ENCODE measurements around the gene STIM1. TPM values are rescaled to one million over a fixed set of nuclear protein-coding genes. Genes with fewer than 3 reads are reported as not detected.
"Not testable (repeated sequence)": the region's sequence is repeated elsewhere in the genome, so short reads cannot be mapped to it uniquely, and the experiment has no call there.

Gene STIM1
- total RNA-seq, 3 donors from 2014 or later, result 56.1 to 74.8 (median 72.5) TPM

DNA sequence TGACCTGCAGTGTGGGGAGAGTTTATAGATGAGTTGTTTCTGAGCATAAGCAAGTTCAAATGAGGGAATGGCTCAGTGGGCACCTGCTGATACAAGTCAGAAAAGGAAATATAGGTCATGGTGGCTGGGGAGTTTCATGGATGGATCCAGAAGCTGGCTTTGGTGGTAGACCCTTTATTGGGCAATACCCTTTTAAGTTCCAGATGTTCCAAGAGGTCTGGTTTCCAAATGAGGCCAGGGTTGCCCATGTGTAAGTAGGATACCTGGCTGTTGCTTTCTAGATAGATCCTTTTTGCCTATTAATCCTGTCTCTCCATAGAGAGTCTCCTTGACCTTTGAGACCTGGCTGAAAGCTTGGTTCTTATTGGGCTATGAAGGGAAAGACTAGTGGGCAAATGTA lies 2.2 kb downstream of the STIM1 start:
- H3K9me3 ChIP-seq, result no peaks in the 10 kb centered on the region
- intact Hi-C loops (cut with DNase I, micrococcal nuclease), result no loop called here
- no peak for ATAC-seq
- H3K4me1 ChIP-seq (ENCODE audit: low read depth), result peaks cover 43% of the 10 kb centered on the region
- no peak for DNase-seq
- TF ChIP-seq, protein P1, sequence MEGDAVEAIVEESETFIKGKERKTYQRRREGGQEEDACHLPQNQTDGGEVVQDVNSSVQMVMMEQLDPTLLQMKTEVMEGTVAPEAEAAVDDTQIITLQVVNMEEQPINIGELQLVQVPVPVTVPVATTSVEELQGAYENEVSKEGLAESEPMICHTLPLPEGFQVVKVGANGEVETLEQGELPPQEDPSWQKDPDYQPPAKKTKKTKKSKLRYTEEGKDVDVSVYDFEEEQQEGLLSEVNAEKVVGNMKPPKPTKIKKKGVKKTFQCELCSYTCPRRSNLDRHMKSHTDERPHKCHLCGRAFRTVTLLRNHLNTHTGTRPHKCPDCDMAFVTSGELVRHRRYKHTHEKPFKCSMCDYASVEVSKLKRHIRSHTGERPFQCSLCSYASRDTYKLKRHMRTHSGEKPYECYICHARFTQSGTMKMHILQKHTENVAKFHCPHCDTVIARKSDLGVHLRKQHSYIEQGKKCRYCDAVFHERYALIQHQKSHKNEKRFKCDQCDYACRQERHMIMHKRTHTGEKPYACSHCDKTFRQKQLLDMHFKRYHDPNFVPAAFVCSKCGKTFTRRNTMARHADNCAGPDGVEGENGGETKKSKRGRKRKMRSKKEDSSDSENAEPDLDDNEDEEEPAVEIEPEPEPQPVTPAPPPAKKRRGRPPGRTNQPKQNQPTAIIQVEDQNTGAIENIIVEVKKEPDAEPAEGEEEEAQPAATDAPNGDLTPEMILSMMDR (IDR thresholded peaks at IDR 0.05), result no peak
- H3K36me3 ChIP-seq (ENCODE audit: low read depth), result no peaks in the 10 kb centered on the region
- H3K4me3 ChIP-seq, result no peak overlapping the region

- peak; percentile 68 to 75 (median 72) for DNase-seq
- H3K4me1 ChIP-seq (ENCODE audit: low read depth), result peaks cover 40% of the 10 kb centered on the region
- ATAC-seq, result peak; percentile 4
These were observed 4.0 kb downstream of the STIM1 start for GRCh38 chr11:3859373-3859881.

GRCh38 chr11:3860375-3860774 lies 4.9 kb downstream of the STIM1 start:
- Histone ChIP-seq H3K9me3 (no peaks in the 10 kb centered on the region), H3K4me1 (ENCODE audit: low read depth) (peaks cover 41% of the 10 kb centered on the region), H3K36me3 (ENCODE audit: low read depth) (no peaks in the 10 kb centered on the region), H3K4me3 (no peak overlapping the region)
- TF ChIP-seq, protein P1 (IDR thresholded peaks at IDR 0.05), result no peak
- intact Hi-C loops (cut with DNase I, micrococcal nuclease), result no loop called here
- ATAC-seq (no peak), DNase-seq (no peak)

More at GRCh38 chr11:3859373-3859881, 4.0 kb downstream of the STIM1 start:
- Histone ChIP-seq H3K4me3 (no peak overlapping the region), H3K9me3 (no peaks in the 10 kb centered on the region), H3K36me3 (ENCODE audit: low read depth) (no peaks in the 10 kb centered on the region)
- intact Hi-C loops (cut with DNase I, micrococcal nuclease), result no loop called here
- TF ChIP-seq, protein P1 (IDR thresholded peaks at IDR 0.05), result no peak

DNA sequence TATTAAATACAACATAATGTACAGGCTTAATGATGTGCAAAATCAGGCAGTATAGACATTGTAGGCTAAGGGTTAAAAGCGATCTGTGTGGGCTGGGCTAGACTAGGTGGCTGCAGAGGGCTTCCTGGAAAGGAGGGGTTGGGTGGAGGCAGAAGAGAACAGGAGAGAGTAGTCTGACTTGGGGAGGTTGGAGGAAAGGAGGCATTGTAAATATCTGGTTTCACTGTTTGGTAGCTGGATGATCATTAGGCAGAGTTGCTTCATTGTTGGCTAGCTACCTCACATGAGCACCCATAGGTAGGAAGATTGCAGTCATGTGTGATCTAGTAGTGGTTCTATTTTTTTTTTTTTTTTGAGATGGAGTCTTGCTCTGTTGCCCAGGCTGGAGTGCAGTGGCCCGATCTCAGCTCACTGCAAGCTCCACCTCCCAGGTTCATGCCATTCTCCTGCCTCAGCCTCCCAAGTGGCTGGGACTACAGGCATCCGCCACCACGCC lies 5.5 kb downstream of the STIM1 start:
- DNase-seq (peak in 1 of 3 donors; percentile 57), ATAC-seq (peak; percentile 80)
- H3K4me3 ChIP-seq; H3K36me3 ChIP-seq (ENCODE audit: low read depth); intact Hi-C loops (cut with DNase I, micrococcal nuclease); H3K9me3 ChIP-seq: not testable (repeated sequence)
- peaks cover 47% of the 10 kb centered on the region for H3K4me1 ChIP-seq (ENCODE audit: low read depth)

DNA sequence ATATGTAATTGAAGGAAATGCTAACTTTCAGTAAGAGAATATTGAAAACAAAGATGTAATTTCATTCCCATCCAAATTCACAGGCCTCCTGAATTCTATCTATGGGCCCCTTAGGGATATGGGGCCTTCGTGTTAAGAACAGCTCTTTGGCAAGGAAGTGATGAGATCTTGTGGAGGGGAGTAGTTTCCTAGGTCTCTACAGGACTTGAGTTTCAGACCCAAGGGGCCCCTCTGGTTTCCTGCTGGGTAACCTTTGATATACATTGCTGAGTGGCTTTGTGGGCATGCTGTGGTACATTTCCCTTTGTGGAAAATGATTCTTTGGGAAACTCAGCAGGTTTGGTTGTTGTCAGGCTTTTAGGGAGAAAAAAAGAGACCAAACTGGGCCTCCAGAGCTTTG lies 6.2 kb downstream of the STIM1 start:
- intact Hi-C loops (cut with DNase I, micrococcal nuclease), result no loop called here
- no peak for ATAC-seq
- no peak for DNase-seq
- Histone ChIP-seq H3K4me1 (ENCODE audit: low read depth) (peaks cover 53% of the 10 kb centered on the region), H3K36me3 (ENCODE audit: low read depth) (no peaks in the 10 kb centered on the region), H3K4me3 (no peak overlapping the region), H3K9me3 (no peaks in the 10 kb centered on the region)
- TF ChIP-seq, protein P1 (IDR thresholded peaks at IDR 0.05), result no peak

GRCh38 chr11:3865388-3866193 lies 10.1 kb downstream of the STIM1 start:
- no peak overlapping the region for H3K4me3 ChIP-seq
- DNase-seq (no peak), ATAC-seq (no peak)
- H3K9me3 ChIP-seq, result no peaks in the 10 kb centered on the region
- no peaks in the 10 kb centered on the region for H3K36me3 ChIP-seq (ENCODE audit: low read depth)
- TF ChIP-seq, protein P1 (IDR thresholded peaks at IDR 0.05), result no peak
- H3K4me1 ChIP-seq (ENCODE audit: low read depth), result peaks cover 38% of the 10 kb centered on the region
- intact Hi-C loops (cut with DNase I, micrococcal nuclease), result no loop called here

Data from mucosa of descending colon (tissue), 3 donors.